Cardiac fibroblast (primary cell): ENCODE measurements around the gene VAV1.
A peak's percentile ranks its signal among the peaks of the same experiment; 100 is the strongest.
"Not testable (repeated sequence)": the region's sequence is repeated elsewhere in the genome, so short reads cannot be mapped to it uniquely, and the experiment has no call there.

Source experiments
- DNase-seq, 2 donors: peaks; one replicate each; pipeline versions ENCODE4 v3.0.0 to v3.0.0-alpha.2; 2010; ENCODE audit warnings: low read depth in 2 of 2
- H3K4me3 ChIP-seq, 2 donors: replicated peaks in 1 of 2; 1 replicate in 1 of 2; 2 replicates in 1 of 2; pipeline ENCODE4 v1.5.1; 2011; ENCODE audit warnings: low read depth in 2 of 2, low read length in 2 of 2, mild to moderate bottlenecking in 2 of 2, moderate library complexity in 1 of 2
- TF ChIP-seq, protein P1 (sequence below): IDR thresholded peaks from one replicate; pipeline ENCODE4 v1.5.1; 2011; ENCODE audit warnings: low read depth, mild to moderate bottlenecking, low read length, inconsistent platforms

The VAV1 gene

DNA sequence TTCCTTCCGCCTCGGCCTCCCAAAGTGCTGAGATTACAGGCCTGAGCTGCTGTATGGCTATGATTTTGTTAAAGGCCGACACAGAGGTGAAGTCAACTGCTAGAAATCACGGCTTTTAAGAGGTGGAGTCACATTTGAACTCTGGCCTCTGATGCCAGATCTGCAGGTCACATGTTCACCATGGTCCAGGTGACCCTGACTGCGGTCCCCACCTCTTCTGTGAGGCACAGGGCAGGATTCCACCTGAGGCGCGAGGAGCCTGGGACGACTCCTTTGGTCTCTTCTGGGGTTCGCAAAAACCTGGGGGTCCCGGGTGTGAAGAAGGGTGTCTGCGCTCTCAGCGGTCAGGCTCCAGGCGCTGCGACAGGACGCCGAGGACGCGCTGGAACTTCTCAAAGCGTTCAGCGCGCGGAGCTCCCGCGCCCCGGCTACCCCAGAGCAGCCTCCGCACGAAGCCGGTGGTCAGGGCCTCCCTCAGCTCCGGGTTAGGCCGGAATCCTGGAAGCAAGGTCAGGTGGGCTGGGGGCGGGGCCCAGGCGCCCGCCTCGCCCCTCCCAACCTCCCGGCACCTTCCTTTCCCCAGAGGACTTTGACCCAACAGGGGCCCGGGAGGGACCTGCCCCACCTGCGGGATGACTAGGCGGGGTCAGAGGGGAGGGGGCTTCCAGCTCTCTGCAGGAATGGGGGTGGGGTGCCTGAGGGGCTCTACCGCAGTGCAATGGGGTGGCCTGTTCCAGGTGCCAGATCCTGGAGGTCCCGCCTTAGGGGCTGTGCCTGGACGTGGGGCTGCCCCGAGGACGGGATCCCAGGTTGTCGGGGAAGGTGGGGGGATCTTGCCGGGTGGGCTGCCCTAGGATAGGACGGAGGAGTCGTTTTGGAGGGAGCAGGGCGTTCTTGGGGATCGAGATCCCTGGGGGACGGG lies 20.0 kb upstream of the VAV1 start:
- no peak for DNase-seq
- TF ChIP-seq, protein P1, sequence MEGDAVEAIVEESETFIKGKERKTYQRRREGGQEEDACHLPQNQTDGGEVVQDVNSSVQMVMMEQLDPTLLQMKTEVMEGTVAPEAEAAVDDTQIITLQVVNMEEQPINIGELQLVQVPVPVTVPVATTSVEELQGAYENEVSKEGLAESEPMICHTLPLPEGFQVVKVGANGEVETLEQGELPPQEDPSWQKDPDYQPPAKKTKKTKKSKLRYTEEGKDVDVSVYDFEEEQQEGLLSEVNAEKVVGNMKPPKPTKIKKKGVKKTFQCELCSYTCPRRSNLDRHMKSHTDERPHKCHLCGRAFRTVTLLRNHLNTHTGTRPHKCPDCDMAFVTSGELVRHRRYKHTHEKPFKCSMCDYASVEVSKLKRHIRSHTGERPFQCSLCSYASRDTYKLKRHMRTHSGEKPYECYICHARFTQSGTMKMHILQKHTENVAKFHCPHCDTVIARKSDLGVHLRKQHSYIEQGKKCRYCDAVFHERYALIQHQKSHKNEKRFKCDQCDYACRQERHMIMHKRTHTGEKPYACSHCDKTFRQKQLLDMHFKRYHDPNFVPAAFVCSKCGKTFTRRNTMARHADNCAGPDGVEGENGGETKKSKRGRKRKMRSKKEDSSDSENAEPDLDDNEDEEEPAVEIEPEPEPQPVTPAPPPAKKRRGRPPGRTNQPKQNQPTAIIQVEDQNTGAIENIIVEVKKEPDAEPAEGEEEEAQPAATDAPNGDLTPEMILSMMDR = no peak
- H3K4me3 ChIP-seq = no peak overlapping the region

DNA sequence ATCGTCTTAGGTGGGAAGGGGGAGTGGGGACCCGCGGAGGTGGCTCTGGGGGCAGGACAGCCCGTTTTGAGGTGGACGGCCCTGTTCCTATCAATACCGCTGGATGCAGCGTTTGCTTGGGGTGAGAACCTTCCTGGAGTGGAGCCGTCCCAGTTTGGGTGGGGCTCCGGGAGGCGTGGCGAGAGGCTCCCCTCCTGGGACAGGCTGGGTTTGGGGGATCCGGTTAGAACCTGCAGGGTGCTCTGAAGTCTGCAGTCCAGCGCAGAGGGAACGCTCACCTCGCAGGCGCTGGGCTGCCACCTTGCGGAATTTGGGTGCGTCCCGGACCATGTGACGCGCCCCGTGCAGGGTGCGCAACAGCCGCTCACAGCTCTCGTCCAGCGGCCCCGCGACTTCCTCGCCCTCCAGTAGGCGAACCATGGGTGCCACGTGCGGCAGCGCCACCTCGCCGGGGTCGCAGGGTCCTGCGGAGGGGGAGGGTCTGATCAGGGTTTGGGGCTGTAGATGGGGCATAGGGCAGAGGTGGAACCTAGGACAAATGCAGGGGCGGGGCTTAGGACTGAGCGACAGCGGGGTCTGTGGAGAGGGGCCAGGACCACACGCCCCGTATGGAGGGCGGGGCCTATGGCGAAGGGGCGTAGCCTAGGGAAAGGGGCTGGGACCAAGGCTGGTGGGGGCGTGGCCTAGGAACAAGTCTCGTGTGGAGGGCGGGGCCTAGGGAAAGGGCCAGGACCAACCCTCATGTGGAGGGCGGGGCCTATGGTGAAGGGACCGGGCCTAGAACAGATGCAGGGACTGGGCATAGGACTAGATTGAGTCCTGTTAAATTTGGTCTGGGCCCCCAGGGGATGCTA lies 19.1 kb upstream of the VAV1 start:
- peak; percentile 73 to 76 for DNase-seq
- TF ChIP-seq, protein P1 = peak; percentile 28
- H3K4me3 ChIP-seq = peak overlapping the region; percentile 32 to 38

DNA sequence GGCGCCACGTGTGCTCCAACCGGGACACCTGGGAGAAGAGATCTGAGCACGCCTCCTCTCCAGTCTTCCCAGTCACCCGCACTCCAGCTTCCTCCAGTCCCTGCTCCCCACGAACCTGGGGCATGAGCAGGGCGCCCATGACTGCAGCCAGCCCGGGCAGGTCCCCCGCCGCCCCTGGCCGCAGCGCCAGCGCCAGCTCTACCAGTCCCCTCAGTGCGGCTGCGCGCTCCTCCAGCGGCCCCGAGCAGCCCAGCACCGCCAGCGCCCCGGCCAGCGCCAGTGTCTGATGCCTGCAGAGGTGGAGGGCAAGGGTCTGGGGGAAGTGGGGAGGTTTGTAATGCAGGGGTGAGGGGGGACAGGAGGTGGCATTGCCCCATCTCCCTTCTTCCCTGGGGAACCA lies 18.4 kb upstream of the VAV1 start:
- TF ChIP-seq, protein P1 = no peak
- H3K4me3 ChIP-seq = no peak overlapping the region

DNA sequence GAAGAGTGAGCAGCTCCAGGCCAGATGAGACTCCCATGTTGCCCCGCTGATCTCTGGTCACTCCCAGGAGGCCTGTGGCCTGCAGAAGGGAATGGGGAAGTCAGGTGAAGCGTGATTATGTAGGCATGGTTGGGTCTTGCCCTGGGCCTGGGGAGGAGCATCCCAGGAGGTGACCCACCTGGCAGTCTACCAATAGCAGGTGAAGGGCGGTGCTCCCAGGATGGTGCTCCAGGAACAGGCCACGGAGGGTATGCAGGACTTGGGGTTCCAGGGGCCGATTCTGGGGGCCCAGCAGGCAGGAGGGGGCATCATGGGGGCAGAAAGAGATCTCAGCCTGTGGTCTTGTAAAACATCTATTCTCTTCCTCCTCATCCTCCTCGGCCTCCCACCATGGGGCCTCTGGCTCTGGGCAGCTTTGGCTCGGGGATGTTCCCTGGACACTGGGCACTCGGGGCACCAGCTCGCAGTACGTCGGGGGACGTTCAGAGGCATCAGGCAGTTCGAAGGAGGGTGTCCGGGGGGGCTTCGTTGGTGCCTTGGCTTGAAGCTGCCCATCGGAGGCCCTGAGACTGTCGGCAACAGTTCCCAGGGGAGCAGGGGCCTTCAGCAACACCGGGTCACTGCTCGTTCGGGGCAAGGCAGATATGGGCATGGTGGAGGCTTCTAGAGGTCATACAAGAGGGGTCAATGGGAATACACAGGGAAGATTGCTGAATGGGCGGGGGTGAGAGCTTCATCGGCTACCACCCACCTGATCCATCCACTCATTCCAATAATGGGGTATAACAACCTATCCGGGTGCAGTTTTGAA lies 17.6 kb upstream of the VAV1 start:
- H3K4me3 ChIP-seq = no peak overlapping the region
- TF ChIP-seq, protein P1 = no peak
- no peak for DNase-seq

More for the DNA sequence above, 18.4 kb upstream of the VAV1 start:
- DNase-seq = no peak

DNA sequence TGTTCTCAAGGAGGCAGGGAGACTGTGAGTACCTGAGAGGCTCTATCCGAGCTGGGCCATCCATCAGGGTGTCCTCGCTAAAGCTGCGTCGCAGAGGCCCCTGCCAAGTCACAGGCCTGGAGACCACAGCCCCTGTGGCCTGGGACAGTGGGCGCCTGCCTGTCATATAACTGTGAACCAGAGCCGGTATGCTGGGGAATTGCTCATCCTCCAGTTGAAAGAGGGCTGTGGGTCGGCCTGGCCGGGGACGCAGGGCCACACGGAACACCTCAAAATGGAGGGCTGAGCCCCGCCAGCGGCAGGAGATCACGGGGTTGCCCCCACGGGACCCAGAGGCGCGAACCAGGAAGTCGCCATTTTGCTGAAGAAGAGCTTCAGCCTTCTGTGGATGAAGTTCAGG lies 11.9 kb upstream of the VAV1 start:
- no peak overlapping the region for H3K4me3 ChIP-seq
- no peak for DNase-seq
- TF ChIP-seq, protein P1 = no peak

DNA sequence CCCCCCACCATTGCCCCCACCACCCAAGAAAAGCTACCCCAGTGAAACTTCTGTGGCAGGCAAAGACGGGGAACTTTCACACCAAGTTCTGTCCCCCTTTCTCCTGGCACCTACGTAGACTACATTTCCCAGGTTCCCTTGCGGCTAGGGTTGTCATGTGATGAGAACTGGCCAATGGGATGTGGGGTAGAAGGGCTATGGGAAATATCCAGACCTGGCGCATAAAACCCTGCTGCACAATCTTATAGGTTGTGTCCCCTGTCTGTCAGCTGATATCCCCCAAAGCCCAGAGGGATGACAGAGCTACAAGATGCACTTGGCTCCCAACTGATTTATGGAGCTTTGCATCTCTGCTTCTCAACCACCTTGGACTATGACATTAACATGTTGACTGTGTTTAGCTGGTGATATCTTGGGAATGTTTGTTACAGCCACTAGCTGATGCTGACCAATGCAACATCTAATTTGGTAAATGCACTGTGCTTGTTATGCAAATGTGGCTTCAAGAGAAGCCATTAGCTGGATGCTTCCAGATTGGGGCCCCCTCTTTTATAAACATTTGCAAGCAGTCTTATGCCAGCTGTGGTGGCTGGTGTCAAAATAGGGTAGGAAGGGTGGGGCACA lies 11.3 kb upstream of the VAV1 start:
- DNase-seq = peak in 1 of 2 donors; percentile 39
- TF ChIP-seq, protein P1 = no peak
- no peak overlapping the region for H3K4me3 ChIP-seq

DNA sequence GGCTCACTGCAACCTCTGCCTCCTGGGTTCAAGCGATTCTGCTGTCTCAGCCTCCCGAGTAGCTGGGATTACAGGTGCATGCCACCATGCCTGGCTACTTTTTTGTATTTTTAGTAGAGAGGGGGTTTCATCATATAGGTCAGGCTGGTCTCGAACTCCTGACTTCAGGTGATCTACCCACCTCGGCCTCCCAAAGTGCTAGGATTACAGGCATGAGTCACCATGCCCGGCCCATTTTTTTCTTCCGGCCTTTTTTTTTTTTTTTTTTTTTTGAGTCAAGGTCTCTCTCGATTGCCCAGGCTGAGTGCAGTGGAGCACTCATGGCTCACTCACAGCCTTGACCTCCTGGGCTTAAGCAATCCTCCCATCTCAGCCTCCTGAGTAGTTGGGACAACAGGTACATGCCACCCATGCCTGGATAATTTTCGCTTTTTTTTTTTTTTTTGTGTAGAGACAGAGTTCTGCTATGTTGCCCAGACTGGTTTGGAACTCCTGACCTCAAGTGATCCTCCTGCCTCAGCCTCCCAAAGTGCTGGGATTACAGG lies 10.2 kb upstream of the VAV1 start:
- DNase-seq, H3K4me3 ChIP-seq: not testable (repeated sequence)
